ENCODE results near the gene HTT-AS.

GRCh38 chr4:3082925-3083515 lies 8.7 kb upstream of the HTT-AS start:
- TF ChIP-seq POLR2A (IDR thresholded peaks at IDR 0.05) (no peak), CTCF (IDR thresholded peaks at IDR 0.05) (no peak)

Data from tibial nerve (tissue), 3 donors.